Adrenal gland (tissue), 12 donors: ENCODE results near the gene PLA2G5. TPM values are rescaled to one million over a fixed set of nuclear protein-coding genes. Genes with fewer than 3 reads are reported as not detected.
"Not testable (repeated sequence)": the region's sequence is repeated elsewhere in the genome, so short reads cannot be mapped to it uniquely, and the experiment has no call there.

Source experiments
- DNase-seq, 7 donors: peaks; one replicate each; pipeline ENCODE4 v3.0.0-alpha.2; 2019 to 2020
- H3K27ac ChIP-seq, 5 donors: fragments of 200-600 bp; sonication (generic) in 4 of 5; 1 replicate in 3 of 5; 2 replicates in 2 of 5; pipeline versions ENCODE4 v1.5.1 to v1.8.0; 2016 to 2020; ENCODE audit warnings: mild to moderate bottlenecking in 1 of 5
- H3K27me3 ChIP-seq: fragments of 200-600 bp; 2 replicates; pipeline ENCODE4 v1.8.0; 2021
- H3K36me3 ChIP-seq, 2 donors: fragments of 200-600 bp; replicated peaks in 1 of 2; 1 replicate in 1 of 2; 2 replicates in 1 of 2; pipeline versions ENCODE4 v1.5.1 to v1.8.0; 2018 to 2022
- H3K4me1 ChIP-seq, 2 donors: fragments of 200-600 bp; replicated peaks in 1 of 2; 1 replicate in 1 of 2; 2 replicates in 1 of 2; pipeline versions ENCODE4 v1.5.1 to v1.8.0; 2018 to 2021
- H3K4me3 ChIP-seq, 4 donors: fragments of 200-600 bp; sonication (generic) in 3 of 4; one replicate each; pipeline ENCODE4 v1.5.1; 2016 to 2018
- H3K9me3 ChIP-seq, 3 donors: fragments of 200-600 bp; sonication (generic) in 1 of 3; replicated peaks in 1 of 3; 1 replicate in 2 of 3; 2 replicates in 1 of 3; pipeline versions ENCODE4 v1.5.1 to v1.8.0; 2016 to 2021
- CTCF ChIP-seq, 6 experiments: fragments of 450-650 bp in 4 of 6; fragments of 200-600 bp in 2 of 6; sonication (generic) in 1 of 6; IDR thresholded peaks; 1 replicate in 5 of 6; 2 replicates in 1 of 6; pipeline versions ENCODE4 v1.5.1 to v1.8.0; 2016 to 2021; ENCODE audit warnings: antibody characterized with exemption in 6 of 6, mild to moderate bottlenecking in 2 of 6, moderate library complexity in 1 of 6
- POLR2A ChIP-seq, 2 donors: fragments of 450-650 bp; IDR thresholded peaks; one replicate each; pipeline ENCODE4 v1.6.1; 2017; ENCODE audit warnings: antibody characterized with exemption in 2 of 2, mild to moderate bottlenecking in 2 of 2, moderate library complexity in 1 of 2
- WGBS, 4 donors: extraction: QIAGEN DNeasy Blood & Tissue Kit in 2 of 4; methylation state at CpG; one replicate each; pipeline versions ENCODE4 v1.1.5 to v1.1.7; 2013 to 2017; 5-methylcytosine and 5-hydroxymethylcytosine counted together
- intact Hi-C, 2 donors: fragments of 100-400 bp; cut with DNase I; formaldehyde crosslinking; loops; one replicate each; pipeline versions ENCODE4 v1.14.1 to v1.15.0; 2022 to 2023
- polyA plus RNA-seq, 3 donors: library from polyadenylated mRNA; stranded (reverse); fragments of 200-250 nt in 2 of 3; fragments of 350-450 nt in 1 of 3; fragmentation: Illumina TruSeq in 1 of 3; extraction: RNeasy Lipid Tissue Mini Kit (QIAGEN cat#74804) in 1 of 3; gene quantifications; one replicate each; pipeline ENCODE4 v1.2.3, GENCODE V29; 2013 to 2014
- total RNA-seq, 9 donors: library from RNA; depleted of rRNA in 4 of 9; stranded (reverse); fragments of >200 nt in 4 of 9; fragments of 120-200 nt in 1 of 9; fragmentation: NEBNext Ultra II Directional in 1 of 9; extraction: Animal tissue kit (Norgen Biotek cat#: 25700) in 1 of 9; gene quantifications; one replicate each; pipeline versions ENCODE4 v1.1.0 to v1.2.4, GENCODE V29; 2013 to 2023
- donor health status: healthy with polysubstance abuse.
- donor health status: Bipolar disorder and iron deficiency.
- donor health status: DM: yes; HTN: yes; CAD: no.
- donor health status: DM: no; HTN: no; CAD: no.
- donor health status: DM: no; HTN: no; CAD: no.
- donor health status: DM: yes; HTN: yes; CAD: no.

The PLA2G5 gene
- total and polyA plus RNA-seq, 12 donors: 0.53 to 14.1 (median 1.4) TPM

GRCh38 chr1:20125100-20125499, 55.1 kb downstream of the PLA2G5 start:
- intact Hi-C loops: no loop called here
- peaks cover 0 to 3% of the 10 kb centered on the region in 2 donors for H3K4me1 ChIP-seq
- no peaks in the 10 kb centered on the region for H3K36me3 ChIP-seq
- no peak overlapping the region for H3K4me3 ChIP-seq
- no peaks in the 10 kb centered on the region for H3K9me3 ChIP-seq
- 76 to 83% (median 79%) methylated on average over 10 of the region's 10 CpGs for WGBS, 4 donors
- peaks cover 3% of the 10 kb centered on the region for H3K27me3 ChIP-seq
- no peak for DNase-seq
- no peak overlapping the region for H3K27ac ChIP-seq
- TF ChIP-seq CTCF (IDR thresholded peaks at IDR 0.05) (no peak), POLR2A (IDR thresholded peaks at IDR 0.05) (no peak)

GRCh38 chr1:20126041-20126805, 56.2 kb downstream of the PLA2G5 start:
- Histone ChIP-seq H3K27me3 (no peaks in the 10 kb centered on the region), H3K9me3 (no peaks in the 10 kb centered on the region), H3K27ac (no peak overlapping the region), H3K4me3 (no peak overlapping the region), H3K36me3 (no peaks in the 10 kb centered on the region), H3K4me1 (peaks cover 0 to 3% of the 10 kb centered on the region in 2 donors)
- no peak for DNase-seq
- intact Hi-C loops: no loop called here
- TF ChIP-seq CTCF (IDR thresholded peaks at IDR 0.05) (no peak), POLR2A (IDR thresholded peaks at IDR 0.05) (no peak)
- WGBS, 4 donors: 84 to 89% (median 86%) methylated on average over 7 to 9 of the region's 9 CpGs

- Histone ChIP-seq H3K36me3 (no peaks in the 10 kb centered on the region), H3K27ac (no peak overlapping the region), H3K9me3 (no peaks in the 10 kb centered on the region), H3K4me3 (no peak overlapping the region), H3K4me1 (peaks cover 0 to 3% of the 10 kb centered on the region in 2 donors), H3K27me3 (no peaks in the 10 kb centered on the region)
- intact Hi-C loops: no loop called here
- DNase-seq: no peak
- TF ChIP-seq POLR2A (IDR thresholded peaks at IDR 0.05) (no peak), CTCF (IDR thresholded peaks at IDR 0.05) (no peak)
- WGBS, 4 donors: 89 to 98% (median 93%) methylated on average over 7 to 10 of the region's 10 CpGs
Measured at GRCh38 chr1:20126806-20127440, 56.9 kb downstream of the PLA2G5 start.

- 86 to 97% (median 93%) methylated on average over 3 of the region's 3 CpGs for WGBS, 4 donors
- H3K27ac ChIP-seq: not testable (repeated sequence)
Measured at GRCh38 chr1:20130518-20130917, 60.5 kb downstream of the PLA2G5 start.

More at GRCh38 chr1:20130518-20130917, 60.5 kb downstream of the PLA2G5 start:
- H3K9me3 ChIP-seq, intact Hi-C loops, H3K36me3 ChIP-seq, DNase-seq, H3K4me1 ChIP-seq, H3K27me3 ChIP-seq, H3K4me3 ChIP-seq: not testable (repeated sequence)
